GM21515 (cell line): ENCODE measurements around the gene UCP2.

Experiments used
- ATAC-seq: cut with Tn5 transposase; IDR thresholded peaks from one replicate; pipeline ENCODE4 v1.9.1; 2021; ENCODE audit not compliant: unreplicated experiment

The UCP2 gene

DNA sequence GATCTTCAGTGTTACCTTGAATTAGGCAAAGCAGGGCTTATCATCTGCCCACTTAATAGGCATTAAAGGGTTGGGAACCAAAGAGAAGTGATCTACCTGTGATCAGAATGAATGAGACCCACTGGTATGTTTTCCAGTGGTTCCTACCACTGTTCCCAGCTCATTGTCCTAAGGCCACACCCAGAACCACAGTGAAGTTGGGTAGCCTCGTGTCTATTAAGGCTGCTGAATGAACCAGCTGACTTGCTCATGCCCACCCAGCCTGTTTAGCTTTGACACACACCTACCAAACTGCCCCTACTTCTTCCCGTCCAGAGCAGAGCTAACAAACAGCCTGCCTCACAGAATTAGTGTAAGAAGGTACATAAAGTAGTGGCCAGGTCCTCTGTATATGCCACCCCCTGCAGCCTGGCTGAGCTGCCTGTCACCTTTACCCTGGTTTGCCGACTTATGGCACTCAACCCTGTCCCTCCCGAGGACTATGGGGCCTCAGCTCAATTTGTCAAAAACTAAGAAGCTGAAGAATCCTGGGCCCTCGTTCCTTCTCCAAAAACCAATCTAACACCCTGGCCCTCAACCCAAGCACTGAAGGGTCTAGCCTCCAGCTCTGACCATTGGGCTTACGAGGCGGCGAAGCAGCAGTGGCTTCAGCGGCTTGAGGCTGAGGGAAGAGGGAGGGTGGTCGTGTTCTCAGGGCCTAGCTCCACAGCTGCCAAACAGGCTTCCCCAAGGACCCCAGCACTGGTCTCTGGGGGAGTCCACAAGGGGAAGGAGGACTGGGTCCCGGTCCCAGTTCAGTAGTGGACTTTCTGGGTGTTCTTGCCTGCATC lies 9.8 kb downstream of the UCP2 start:
- ATAC-seq, result no peak

DNA sequence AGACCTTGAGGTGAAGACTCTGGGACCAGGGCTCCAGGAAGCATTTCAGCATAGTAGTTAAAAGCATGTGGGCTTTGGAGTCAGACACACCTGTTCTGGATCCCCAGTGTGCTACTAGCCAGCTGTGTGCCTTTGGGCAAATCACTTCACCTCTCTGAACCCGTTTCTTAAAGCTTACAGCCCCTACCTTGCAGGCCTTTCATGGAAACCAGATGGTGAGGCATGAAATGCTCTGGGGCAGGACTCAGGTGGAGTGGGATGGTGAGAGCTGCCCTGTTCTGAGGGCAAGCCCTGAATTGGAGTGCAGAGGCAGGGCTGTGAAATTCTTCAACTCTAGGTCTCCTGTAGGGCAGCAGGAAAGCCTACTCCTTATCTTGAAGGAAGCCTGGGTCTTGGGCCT lies 10.5 kb downstream of the UCP2 start:
- no peak for ATAC-seq

DNA sequence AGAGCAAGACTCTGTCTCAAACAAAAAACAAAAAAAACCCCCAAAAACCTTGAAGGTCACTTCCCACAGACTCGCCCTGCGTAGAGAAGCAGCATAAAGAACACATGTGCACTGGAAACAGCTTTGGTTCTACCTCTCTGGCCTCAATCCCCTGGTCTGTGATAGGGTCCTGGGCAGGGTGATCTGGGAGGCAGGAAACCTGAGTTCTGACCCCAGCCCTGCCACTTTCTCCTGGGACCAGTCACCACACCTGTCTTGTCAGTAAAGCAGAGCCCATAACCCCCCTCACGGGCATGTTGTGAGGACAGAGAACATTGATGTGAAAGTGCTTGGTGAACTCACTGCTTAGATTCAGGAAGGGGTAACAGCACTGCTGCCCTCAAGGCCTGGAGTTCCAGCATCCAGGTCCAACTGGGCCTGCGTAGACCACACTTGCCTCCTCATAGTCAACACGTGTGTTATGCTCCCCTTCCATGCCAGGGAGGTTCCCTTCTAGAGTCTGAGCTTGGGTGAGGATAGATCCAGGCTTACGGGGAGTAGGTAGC lies 11.4 kb downstream of the UCP2 start:
- ATAC-seq, result no peak

DNA sequence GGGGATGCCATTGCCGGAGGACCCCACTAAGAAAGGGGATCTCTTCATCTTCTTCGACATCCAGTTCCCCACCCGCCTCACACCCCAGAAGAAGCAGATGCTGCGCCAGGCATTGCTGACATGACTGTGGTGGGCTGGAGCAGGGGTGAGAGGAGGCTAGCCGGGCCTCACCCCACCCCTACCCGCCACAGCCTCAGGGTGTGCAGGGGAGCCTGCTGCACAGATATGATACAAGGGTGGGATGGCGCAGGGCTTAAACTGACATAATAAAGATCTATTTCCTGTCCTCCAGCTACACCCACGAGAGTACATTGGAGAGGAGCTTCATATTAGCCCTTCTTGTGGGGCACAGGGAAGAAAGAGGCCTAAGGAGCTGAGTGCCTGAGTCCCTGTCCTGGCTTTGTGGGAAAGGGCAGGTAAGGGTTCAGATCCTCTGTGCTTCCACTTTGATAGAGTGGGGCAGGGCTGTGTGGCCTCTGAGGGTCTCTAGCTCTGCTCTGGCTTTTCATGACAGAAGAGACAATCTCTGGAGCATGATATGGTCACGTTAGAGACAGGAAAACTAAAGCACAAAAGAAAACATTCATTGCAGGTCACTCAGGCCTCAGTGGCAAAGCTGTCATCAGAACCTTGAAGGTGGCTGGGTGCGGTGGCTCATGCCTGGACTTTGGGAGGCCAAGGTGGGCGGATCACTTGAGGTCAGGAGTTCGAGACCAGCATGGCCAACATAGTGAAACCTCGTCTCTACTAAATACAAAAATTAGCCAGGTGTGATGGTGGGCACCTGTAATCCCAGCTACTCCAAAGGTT lies 12.4 kb downstream of the UCP2 start:
- ATAC-seq, result no peak

DNA sequence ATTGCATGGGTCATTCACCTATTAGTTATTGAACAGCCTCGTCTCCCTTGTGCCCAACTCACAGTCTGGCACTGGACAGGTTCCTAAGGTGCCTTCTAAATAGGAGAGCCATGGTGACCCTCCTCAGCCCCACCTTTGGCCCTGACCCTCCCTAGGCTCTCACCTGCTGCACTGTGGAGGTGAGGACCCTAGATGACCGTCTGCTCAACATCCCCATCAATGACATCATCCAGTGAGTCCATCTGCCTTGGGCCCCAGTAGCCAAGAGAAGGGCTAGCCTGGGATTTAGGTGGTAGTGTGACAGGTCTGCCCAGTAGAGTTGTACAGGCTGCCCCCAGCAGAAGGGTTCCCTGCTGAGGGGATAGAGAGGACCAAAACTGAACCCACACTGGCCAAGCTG lies 13.6 kb downstream of the UCP2 start:
- ATAC-seq, result no peak

DNA sequence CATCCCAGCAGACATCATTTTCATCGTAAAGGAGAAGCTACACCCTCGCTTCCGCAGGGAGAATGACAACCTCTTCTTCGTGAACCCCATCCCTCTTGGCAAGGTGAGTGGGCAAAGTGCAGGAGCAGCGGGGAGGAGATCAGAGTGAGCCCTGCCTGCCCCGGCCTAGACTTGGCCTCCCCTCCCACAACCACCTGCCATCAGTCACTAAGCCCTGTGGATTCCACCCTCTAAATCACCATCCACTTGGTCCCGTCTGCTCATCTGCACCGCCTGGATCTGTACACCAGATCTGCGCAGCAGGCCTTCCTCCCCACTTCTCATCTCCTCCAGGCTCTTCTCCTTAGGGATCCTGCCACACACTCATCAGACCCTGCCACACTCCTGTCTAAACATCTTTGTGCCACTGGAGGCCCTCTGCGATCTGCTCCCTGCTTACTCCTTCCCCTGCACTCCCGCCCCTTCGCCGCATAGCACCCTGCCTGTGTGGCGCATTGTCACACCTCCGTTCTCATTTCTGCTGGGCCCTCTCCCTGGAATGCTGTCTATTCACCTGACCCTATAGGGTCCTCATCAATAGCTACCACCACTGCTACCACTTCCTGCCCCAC lies 14.2 kb downstream of the UCP2 start:
- no peak for ATAC-seq

DNA sequence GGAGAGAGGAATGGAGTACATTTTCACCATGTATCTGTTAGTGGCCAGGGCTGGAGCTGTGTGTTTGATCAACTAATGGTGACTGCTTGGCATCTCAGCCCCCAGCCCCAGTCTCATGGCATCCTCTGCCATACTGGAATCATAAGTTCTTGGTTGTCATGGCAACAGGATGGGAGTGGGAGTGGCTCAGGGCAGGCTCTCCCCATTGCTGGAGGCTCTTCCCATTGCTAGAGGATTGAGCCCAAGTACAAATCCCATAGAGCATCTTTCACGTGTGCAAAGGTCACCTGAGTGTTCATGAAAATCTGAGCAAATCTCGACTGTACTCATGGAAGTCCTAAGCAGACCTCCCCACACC lies 16.9 kb downstream of the UCP2 start:
- ATAC-seq, result no peak

DNA sequence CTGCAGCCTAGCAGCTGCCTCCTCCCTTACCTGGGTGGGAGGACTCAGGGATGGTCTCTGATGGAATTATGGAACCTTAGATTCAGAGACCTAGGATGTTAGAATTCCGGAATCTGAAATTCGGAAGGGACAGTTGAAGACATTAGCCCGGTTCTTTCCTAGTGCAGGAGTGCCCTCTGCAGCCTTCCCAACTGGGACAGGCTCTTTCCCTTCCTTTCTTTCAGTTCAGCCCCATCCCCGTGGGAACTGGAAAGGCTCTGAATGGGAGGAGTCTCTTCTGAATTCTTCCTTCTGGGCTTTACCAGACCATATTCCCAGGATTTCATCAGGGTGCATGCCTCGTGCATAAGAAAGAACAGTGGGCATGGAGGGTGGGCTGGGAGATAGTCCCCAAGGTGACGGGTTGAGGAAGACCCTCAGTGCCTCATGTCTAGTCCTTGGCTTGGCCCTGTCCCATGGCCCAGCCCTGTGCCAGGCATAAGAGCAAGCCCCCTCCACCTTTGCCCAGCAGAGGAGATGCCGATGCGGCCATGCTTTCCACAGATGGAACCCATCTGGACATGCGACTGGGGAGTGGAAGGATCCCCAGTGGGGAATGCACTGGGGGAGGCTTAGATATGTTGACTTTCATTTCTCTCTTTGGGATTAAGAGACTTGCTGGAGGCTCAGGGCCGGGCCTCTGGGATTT lies 17.4 kb downstream of the UCP2 start:
- ATAC-seq, result no peak

DNA sequence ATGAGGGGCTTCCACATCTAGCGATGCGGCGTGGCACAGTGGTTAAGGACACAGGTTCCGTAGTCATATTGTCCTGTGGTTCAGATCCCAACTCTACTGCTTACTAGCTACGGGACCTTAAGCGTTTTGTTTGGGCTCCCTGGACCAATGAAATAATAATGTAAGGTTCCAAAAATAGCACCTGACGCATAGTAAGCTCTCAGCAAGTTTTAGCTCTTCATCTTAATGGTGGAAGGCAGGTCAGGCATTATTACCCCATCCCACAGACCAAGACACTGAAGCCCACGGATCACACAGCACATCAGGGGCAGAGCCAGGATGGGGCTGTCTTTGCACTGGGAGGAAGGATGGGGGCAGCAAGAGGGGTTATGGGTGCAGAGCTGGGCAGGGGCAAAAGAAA lies 18.8 kb downstream of the UCP2 start:
- ATAC-seq, result no peak

DNA sequence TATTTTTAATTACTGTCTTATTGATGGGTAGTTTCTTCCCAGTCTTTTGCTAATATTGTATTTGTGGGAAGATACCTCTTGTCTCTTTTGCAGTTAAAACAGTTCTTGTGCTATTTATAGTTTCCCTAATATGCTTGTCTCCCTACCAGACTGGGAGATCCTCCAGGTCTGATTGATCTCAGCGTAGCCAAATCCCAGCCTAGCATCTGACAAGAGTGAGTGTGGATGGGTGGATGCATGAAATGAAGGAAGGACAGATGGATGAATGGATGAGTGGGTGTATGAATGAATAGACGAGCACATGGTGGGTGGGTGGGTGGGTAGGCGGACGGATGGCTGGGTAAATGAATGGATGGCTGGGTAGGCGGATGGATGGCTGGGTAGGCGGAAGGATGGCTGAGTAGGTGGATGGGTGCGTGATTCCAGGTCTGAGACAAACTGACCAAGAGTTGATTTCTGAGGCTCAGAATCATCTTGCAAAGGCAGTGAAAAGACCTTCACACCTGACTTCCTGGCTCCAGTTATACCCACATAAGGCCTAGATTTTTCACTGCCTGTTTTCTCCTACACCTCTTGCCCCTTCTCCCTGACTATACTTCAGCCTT lies 20.4 kb downstream of the UCP2 start:
- no peak for ATAC-seq

DNA sequence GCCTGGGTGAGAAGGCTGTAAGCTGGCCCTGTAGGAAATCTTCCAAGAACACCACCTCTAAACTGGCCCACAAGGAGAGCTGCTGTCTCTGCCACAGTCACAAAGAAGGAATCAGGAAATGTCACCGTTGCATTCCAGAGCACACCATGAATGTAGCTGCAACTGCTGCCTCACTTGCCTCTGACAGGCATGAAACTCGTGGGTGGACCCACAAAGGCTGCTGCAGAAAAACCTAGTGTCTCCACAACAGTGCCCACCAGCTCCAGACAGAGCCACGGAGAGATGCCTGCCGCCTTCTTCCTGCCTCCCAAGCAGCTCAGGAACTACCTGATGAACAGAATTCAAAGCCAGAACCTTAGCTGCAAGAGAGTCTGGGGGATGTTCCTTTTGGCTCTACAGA lies 21.3 kb downstream of the UCP2 start:
- no peak for ATAC-seq

DNA sequence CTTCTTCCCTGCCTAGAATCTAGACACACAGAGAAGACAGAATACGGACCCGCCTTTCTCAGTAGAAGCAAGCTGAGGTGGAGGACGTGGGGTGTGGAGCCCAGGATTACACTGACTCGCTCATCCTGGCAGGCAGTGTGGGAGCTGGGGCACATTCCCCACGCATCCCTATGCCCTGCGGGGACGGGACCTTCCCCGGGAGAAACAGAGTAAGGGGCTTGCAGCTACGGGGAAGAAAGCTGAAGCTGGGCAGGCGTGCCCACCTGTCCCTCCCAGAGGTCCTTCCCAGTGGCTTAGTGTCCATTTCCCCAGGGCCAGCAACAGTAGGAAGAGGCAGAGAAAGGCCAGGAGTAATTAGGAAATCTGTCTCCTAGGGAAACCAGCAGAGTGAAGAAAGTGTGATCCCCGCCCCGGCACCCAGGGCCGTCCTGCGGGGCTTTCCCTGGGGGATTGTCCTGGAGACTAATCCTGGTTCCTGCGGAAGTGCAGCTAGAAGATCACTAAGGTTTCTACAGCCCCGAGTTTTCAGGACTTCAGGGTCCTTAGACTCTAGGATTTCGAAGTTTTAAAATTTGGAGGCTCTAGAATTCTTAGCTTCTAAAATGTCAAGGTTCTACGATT lies 24.0 kb downstream of the UCP2 start:
- ATAC-seq, result no peak

DNA sequence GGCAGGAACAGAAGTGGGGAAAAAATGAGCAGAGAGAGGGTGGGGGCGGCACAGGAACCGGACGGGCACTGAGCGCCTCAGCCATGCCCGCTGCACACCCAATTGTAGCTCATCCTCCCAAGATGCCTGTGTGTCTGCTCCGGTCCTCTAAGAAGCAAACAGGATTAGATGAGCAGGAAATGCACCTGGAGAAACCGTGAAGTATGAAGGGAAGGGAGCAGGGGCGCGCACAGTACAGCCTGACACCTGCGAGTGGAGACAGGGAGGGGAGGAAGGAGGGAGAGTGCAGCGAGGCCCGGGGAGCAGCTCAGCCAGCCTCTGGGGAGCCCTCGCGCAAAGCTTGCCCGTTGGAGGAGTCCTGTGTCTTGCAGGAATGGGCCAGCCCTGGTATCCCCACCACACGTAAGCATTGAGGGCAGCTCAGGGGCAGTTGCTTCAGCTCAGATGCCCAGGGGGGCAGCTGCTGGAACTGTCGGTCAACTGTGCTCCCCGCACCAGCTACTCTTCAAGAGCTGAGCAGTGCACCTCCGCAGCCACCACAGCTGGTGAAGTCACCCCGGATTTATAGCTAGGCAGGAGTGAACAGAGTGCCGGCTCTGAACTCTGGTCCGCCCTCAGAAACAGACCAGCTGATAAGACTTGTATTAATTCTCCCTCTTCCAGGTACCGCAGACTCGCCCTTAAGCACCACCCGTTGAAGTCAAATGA lies 24.8 kb downstream of the UCP2 start:
- ATAC-seq, result no peak

DNA sequence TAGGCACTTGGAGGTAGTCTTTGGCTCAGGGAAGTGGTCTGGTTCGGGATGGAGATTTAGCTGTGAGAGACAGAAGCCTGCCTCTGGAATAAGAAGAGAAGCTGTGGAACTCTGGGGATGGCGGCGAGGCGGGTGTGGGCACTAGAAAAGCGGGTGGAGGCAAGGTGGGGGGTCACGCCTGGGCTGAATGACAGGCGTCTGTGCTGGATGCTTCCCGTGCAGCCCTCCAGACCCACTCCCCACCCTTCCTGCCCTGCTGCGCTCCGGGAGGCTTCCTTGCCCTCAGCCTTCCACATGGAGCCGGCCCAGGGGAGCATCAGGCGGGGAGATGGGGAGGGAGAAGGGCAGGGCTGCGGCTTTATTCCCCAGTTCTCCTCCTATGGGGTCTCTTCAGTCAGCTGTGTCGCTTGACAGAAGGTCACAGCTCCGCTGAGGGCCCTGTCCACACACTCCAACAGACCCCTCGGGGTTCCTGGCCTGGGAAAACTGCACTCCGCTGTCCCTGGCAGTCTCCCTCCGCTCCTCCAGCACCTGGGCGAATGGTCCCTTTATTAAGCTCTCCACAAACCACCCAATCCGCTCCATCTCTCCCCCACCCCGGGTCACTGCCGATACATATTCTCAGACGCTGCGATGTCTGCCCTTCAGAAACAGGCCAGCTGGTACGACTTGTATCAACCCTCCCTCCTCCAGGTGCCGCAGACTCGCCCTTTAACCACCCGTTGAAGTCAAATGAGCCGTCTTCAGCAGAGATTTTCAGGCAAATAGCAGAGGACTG lies 25.6 kb downstream of the UCP2 start:
- ATAC-seq, result no peak

DNA sequence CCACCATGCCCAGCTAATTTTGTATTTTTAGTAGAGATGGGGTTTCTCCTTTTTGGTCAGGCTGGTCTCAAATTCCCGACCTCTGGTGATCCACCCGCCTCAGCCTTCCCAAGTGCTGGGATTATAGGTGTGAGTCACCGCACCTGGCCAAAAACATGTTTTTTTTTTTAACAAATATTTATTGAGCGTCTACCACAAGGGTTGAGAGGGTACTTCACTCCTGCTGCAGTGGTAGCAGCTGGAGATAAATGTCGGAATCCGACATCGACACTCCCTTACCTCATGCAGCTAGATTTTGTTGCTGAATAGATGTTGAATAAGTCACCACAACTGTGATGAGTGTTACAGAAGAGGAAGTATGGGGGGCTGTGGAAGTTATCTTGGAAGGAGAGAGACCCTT lies 30.8 kb downstream of the UCP2 start:
- ATAC-seq, result no peak

DNA sequence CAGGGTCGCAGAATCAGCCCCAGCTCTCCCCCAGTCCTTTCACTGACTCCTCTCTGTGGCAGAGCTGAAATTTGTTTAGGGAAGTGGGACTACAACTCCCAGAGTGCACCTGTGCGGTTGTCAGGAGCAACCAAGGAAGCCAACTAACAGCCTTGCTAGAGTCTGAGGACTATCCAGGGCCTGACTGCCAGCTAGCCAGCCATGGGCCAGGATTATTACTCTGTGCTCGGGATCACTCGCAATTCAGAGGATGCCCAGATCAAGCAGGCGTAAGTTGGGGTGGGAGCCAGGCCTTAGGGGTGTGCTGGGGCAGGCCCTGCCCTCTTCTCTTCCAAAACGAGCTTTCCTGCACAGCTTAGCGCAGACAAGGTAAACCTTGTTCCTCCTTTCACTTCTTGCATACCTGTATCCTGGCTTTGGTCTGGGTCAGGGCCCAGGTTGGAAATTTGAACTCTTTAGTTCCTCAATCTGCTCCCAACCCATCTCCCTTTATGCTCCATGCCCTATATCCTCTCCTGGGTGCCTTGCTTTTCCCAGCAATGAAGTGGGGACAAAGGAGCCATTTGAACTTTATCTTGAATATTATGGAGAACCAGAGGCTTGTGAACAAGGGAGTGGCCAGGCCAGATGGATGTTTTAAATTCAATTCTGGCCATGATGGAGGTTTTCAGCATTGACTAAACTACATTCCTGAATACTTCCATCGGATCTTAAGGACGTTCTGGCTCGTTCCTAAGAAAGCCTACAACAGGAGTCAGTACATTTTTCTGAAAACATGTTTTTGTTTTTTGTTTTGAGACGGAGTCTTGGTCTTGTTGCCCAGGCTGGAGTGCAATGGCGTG lies 31.6 kb downstream of the UCP2 start, which contains the start of gene DNAJB13:
Gene DNAJB13 (plus strand): TSS at position 158 of the 842 bp plus-strand sequence. CDS start 44 bp downstream, at position 202.
- ATAC-seq, result no peak

DNA sequence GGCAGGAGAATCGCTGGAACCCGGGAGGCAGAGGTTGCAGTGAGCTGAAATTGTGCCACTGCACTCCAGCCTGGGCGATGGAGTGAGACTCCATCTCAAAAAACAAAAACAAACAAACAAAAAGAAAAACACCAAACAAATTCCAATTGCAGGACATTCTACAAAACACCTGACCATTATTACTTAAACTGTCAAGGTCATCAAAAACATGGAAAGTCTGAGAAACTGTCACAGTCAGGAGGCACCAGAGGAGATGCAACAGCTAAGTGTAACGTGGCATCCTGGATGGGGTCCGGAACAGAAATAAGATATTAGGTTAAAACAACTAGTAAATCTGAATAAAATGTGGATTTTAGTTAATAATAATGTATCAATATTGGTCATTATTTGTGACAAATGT lies 32.7 kb downstream of the UCP2 start:
- ATAC-seq, result no peak

DNA sequence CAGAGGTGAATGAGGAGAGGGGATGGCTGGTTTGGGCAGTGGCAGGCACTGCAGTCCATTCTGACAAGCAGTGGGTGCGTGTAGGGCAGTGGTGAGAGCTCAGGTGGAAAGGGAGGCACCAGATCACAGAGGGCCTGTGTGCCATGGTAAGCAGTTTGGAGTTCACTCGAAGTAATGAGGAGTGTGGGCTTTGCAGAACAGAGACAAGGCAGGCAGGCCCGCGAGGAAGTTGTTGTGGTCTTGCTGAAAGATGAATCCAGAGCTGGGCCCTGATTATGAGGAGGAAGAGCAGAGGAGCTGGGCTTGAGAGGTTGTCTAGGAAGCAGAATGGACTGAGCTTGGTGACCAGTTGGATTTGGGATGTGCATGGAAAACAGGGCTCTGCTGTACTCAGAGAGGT lies 33.4 kb downstream of the UCP2 start:
- no peak for ATAC-seq
